Stimulated activated naive CD4-positive, alpha-beta T cell treated with Interleukin-2 at 50 U/mL for 16 hours (primary cell): Measurements from ENCODE around the gene DDX24.

Source experiments
- DNase-seq: peaks from one replicate; lab custom pipeline; 2025; lab: John Stamatoyannopoulos, UW

DDX24 gene

GRCh38 chr14:94080621-94081385 lies at the start of gene DDX24, which contains the start of gene IFI27L1:
DDX24 (minus strand) TSS chr14:94081202; CDS start chr14:94079742, 1,460 bp downstream.
IFI27L1 (plus strand) TSS chr14:94081310; CDS start chr14:94096938, 15,628 bp downstream.
- peak; percentile 96 for DNase-seq

GRCh38 chr14:94129758-94130414 lies 48.9 kb upstream of the DDX24 start:
- peak; percentile 24 for DNase-seq

GRCh38 chr14:94129111-94129757 lies 48.2 kb upstream of the DDX24 start, which contains the start of gene IFI27L2:
IFI27L2 (minus strand) TSS chr14:94129604; CDS start chr14:94129564, 40 bp downstream.
- DNase-seq = peak; percentile 66

GRCh38 chr14:94128216-94128839 lies 47.3 kb upstream of the DDX24 start:
- DNase-seq = no peak

GRCh38 chr14:94127330-94127729 lies 46.3 kb upstream of the DDX24 start:
- no peak for DNase-seq

- no peak for DNase-seq
Measured at GRCh38 chr14:94126800-94127199, 45.8 kb upstream of the DDX24 start.

- DNase-seq = no peak
Measured at GRCh38 chr14:94126419-94126677, 45.3 kb upstream of the DDX24 start.

- DNase-seq = no peak
Measured at GRCh38 chr14:94125659-94126418, 44.8 kb upstream of the DDX24 start.

- no peak for DNase-seq
Measured at GRCh38 chr14:94124582-94125377, 43.8 kb upstream of the DDX24 start.

GRCh38 chr14:94123868-94124267 lies 42.9 kb upstream of the DDX24 start:
- DNase-seq = no peak

- DNase-seq = no peak
Measured at GRCh38 chr14:94123296-94123695, 42.3 kb upstream of the DDX24 start.

GRCh38 chr14:94122438-94122837 lies 41.4 kb upstream of the DDX24 start:
- DNase-seq = no peak

GRCh38 chr14:94121485-94121884 lies 40.5 kb upstream of the DDX24 start:
- DNase-seq = no peak

GRCh38 chr14:94120667-94121340 lies 39.8 kb upstream of the DDX24 start:
- DNase-seq = no peak

GRCh38 chr14:94119071-94119470 lies 38.1 kb upstream of the DDX24 start:
- no peak for DNase-seq

- no peak for DNase-seq
Measured at GRCh38 chr14:94117856-94118255, 36.9 kb upstream of the DDX24 start.

- no peak for DNase-seq
Measured at GRCh38 chr14:94116701-94117100, 35.7 kb upstream of the DDX24 start.

GRCh38 chr14:94115631-94116030 lies 34.6 kb upstream of the DDX24 start:
- DNase-seq = no peak

- DNase-seq = no peak
Measured at GRCh38 chr14:94115058-94115591, 34.1 kb upstream of the DDX24 start.

GRCh38 chr14:94114589-94115057 lies 33.6 kb upstream of the DDX24 start:
- DNase-seq = no peak
